HG02885 (cell line): ENCODE results near the gene ZSWIM3.
A peak's percentile ranks its signal among the peaks of the same experiment; 100 is the strongest.
"Not testable (repeated sequence)": the region's sequence is repeated elsewhere in the genome, so short reads cannot be mapped to it uniquely, and the experiment has no call there.

Experiments
- ATAC-seq: cut with Tn5 transposase; IDR thresholded peaks from one replicate; pipeline ENCODE4 v1.9.1; 2021; ENCODE audit warnings: mild to moderate bottlenecking; ENCODE audit not compliant: unreplicated experiment, poor library complexity

The ZSWIM3 gene

DNA sequence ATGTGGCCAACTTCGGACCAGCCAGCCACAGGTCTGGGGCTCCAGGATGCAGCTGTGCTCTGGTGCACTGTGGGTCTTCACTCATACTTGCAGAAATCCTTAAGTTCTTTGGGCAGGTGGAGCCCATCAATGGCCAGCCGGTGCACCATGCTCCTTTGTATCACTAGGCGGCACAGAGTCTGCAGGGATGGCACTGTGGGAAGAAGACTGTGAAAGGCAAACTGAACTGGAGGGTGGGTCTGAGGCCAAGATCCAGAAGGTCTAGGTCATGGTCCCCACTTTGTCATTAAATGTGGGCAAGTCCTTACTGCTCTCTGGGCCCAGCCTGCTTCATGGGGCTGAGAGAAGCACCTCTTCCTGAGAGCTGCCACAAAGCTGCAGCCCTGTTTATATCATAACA is 31.3 kb downstream of the ZSWIM3 start:
- ATAC-seq = no peak

- ATAC-seq = peak; percentile 27
Measured at GRCh38 chr20:45890077-45890984, 32.9 kb downstream of the ZSWIM3 start.

GRCh38 chr20:45890985-45891983 is 33.9 kb downstream of the ZSWIM3 start, which contains the start of the genes CTSA and NEURL2:
CTSA (plus strand) TSS chr20:45891335; CDS start chr20:45891569, 234 bp downstream.
NEURL2 (minus strand) TSS chr20:45891208; CDS start chr20:45890991, 217 bp downstream.
- ATAC-seq = peak; percentile 78

- no peak for ATAC-seq
Measured at GRCh38 chr20:45892049-45892825, 34.8 kb downstream of the ZSWIM3 start.

DNA sequence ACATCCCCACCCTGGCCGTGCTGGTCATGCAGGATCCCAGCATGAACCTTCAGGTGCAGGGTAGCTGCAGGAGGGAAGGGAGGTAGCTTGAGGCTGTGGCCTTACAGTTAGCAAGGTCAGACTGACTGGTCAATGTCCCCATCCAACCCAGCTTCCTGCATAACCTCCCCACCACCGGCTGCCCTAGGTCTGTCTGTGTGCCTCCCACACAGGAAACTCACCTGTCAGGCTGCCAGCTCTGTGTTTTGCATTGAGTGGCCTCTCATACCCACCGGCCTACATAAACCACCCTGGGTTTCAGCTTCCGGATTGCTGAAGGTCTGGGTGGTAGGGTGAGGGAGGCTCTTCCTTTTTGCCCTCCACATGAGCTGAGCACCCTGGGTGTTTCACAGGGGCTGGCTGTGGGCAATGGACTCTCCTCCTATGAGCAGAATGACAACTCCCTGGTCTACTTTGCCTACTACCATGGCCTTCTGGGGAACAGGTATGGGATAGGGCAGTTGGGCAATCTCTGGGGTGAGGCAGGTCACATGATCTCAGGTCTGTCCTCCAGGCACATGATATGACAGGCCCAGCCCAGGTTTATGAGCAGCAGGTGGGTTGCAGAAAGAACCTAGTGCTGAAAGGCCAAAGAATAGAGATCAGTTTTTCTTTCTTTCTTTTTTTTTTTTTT is 35.5 kb downstream of the ZSWIM3 start:
- no peak for ATAC-seq

DNA sequence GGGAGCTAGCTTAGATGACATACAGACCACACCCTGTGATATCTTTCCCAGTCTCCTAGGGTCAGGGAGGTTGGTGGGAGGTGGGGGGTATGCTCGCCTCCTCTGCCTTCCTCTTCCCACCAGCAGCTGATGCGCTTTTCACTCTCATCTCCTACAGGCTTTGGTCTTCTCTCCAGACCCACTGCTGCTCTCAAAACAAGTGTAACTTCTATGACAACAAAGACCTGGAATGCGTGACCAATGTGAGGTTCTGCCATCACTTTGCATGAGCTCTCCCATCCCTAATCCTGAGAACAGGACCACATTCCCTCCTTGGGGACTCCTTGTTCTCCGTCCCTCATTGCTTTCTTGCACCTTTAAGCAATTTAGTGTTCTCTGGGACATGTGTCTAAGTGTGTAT is 36.4 kb downstream of the ZSWIM3 start:
- ATAC-seq = no peak

DNA sequence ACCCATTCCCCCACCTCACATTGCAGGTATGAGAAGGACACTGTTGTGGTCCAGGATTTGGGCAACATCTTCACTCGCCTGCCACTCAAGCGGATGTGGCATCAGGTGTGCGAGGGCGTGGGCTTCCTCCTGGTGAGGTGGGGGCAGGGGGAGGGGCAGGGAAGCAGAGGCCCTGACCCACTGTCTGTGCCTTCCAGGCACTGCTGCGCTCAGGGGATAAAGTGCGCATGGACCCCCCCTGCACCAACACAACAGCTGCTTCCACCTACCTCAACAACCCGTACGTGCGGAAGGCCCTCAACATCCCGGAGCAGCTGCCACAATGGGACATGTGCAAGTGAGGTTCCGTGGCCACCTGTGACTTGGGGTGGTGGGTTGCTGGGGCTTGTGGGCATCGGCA is 37.4 kb downstream of the ZSWIM3 start:
- ATAC-seq = no peak

- ATAC-seq = no peak
Measured at GRCh38 chr20:45896641-45897161, 39.3 kb downstream of the ZSWIM3 start.

- no peak for ATAC-seq
Measured at GRCh38 chr20:45897289-45897688, 39.9 kb downstream of the ZSWIM3 start.

- no peak for ATAC-seq
Measured at GRCh38 chr20:45897692-45898091, 40.3 kb downstream of the ZSWIM3 start.

- ATAC-seq = no peak
Measured at GRCh38 chr20:45898285-45898684, 40.9 kb downstream of the ZSWIM3 start.

GRCh38 chr20:45899046-45899835 is 41.8 kb downstream of the ZSWIM3 start:
- no peak for ATAC-seq

DNA sequence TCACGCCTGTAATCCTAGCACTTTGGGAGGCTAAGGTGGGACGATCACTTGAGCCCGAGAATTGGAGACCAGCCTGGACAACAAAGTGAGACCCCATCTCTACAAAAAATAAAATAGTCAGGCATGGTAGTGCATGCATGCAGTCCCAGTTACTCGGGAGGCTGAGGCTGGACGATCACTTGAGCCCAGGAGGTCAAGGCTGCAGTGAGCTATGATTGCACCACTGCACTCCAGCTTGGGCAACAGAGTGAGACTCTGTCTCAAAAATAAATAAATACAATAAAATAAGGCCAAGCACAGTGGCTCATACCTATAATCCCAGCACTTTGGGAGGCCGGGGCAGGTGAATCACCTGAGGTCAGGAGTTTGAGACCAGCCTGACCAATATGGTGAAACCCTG is 43.9 kb downstream of the ZSWIM3 start:
- ATAC-seq = not testable (repeated sequence)

DNA sequence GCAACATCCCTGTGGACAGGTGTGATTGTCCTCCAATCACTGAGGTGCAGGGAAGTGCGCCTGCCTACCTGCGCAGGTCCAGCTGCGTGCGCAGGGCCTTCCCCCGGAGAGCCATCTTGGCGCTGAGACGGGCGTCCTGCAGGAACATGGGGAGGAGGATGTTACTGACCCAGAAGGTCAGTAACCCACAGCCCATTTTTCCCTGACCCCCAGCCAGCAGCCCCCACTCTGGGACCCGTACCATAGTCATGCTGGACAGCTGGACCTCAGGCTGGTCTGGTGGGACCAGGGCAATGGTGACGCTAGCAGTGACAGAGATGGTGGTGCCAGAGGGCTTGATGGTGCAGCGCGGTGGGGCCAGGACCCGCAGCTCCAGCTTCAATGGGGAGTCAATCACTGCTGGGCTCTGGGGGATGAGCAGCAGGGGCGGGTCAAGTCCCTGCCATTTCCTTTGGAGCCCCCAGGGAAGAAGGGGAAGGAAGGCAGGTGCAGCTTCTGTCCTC is 44.8 kb downstream of the ZSWIM3 start:
- ATAC-seq = no peak

- no peak for ATAC-seq
Measured at GRCh38 chr20:45904583-45905504, 47.4 kb downstream of the ZSWIM3 start.

DNA sequence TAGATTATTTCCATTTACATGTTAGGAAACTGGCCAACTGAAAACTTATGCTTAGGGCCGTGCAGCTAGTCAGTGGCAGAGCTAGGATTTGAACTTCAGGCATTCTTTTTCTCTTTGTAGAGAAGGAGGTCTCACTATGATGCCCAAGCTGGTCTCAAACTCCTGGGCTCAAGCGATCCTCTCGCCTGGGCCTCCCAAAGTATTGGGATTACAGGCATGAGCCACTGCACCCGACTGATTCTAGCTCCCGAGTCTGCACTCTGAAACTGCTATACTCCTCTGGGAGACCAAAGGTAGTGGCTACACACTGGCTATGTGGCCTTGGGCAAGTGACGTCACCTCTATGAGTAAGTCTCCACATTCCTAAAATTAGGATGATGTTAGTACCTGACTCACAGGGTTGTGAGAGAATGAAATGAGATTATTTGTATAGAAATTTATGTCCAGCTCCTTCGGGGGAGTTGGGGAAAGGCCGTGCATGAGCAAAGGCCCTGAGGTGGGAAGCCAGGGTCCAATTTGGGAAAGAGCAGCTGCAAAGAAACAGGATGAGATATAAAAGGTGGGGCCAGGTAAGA is 48.2 kb downstream of the ZSWIM3 start:
- no peak for ATAC-seq
